Endothelial cell (in vitro differentiated cells): ENCODE results near the gene TMC5. TPM values are rescaled to one million over a fixed set of nuclear protein-coding genes. Genes with fewer than 3 reads are reported as not detected.

Source experiments
- DNase-seq: peaks from one replicate; pipeline ENCODE4 v3.0.0; 2021; ENCODE audit warnings: low spot score
- H3K27ac Mint-ChIP-seq: one replicate; pipeline ENCODE4 v1.8.0; 2021; ENCODE audit warnings: mixed read lengths, inconsistent platforms; ENCODE audit not compliant: unreplicated experiment
- H3K27me3 Mint-ChIP-seq: one replicate; pipeline ENCODE4 v1.8.0; 2021; ENCODE audit warnings: mild to moderate bottlenecking, moderate library complexity, mixed read lengths, inconsistent platforms; ENCODE audit not compliant: unreplicated experiment
- H3K36me3 Mint-ChIP-seq: one replicate; pipeline ENCODE4 v1.8.0; 2021; ENCODE audit warnings: mild to moderate bottlenecking, low read depth, mixed read lengths, inconsistent platforms; ENCODE audit not compliant: unreplicated experiment
- H3K4me1 Mint-ChIP-seq: one replicate; pipeline ENCODE4 v1.8.0; 2021; ENCODE audit warnings: mild to moderate bottlenecking, mixed read lengths, inconsistent platforms; ENCODE audit not compliant: unreplicated experiment
- H3K4me3 Mint-ChIP-seq: one replicate; pipeline ENCODE4 v1.8.0; 2021; ENCODE audit warnings: mild to moderate bottlenecking, mixed read lengths, inconsistent platforms; ENCODE audit not compliant: unreplicated experiment
- H3K9me3 Mint-ChIP-seq: one replicate; pipeline ENCODE4 v1.8.0; 2021; ENCODE audit warnings: mixed read lengths, inconsistent platforms; ENCODE audit not compliant: unreplicated experiment
- total RNA-seq: library from RNA; stranded (reverse); fragmentation: NEBNext Ultra II Directional; extraction: Animal tissue kit (Norgen Biotek cat#: 25700); gene quantifications from one replicate; pipeline ENCODE4 v1.2.1, GENCODE V29; 2021; ENCODE audit not compliant: unreplicated experiment
- TF ChIP-seq, protein P1 (sequence below): fragments of 200-600 bp; sonication (generic); IDR thresholded peaks from one replicate; pipeline ENCODE4 v1.5.0; 2021; ENCODE audit warnings: antibody characterized with exemption; ENCODE audit not compliant: unreplicated experiment

The TMC5 gene
- total RNA-seq, 1 donor from 2014 or later: 0.69 TPM

DNA sequence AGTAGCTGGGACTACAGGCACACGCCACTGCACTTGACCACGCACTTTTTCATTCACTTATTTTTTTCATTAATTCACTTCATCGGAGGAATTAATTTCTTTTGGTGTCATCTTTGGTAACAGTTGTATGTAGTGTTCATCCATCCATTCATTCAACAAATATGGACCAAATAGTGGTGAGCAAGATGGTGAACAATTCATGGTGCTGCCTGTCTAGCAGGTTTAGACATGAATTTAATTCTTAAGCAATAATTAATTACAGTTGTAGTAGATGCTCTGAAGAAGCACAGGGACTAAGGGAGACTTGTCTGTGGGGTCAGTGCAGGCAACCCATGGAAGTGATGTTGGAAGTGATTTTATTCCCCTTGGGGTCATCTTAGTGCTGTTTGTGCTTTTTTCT, 81.8 kb downstream of the TMC5 start:
- Mint-ChIP-seq H3K4me1 (no peaks in the 10 kb centered on the region), H3K27ac (no peak overlapping the region), H3K9me3 (no peaks in the 10 kb centered on the region), H3K27me3 (peaks cover 1% of the 10 kb centered on the region), H3K4me3 (no peak overlapping the region), H3K36me3 (peaks cover 15% of the 10 kb centered on the region)
- DNase-seq: no peak
- TF ChIP-seq, protein P1, sequence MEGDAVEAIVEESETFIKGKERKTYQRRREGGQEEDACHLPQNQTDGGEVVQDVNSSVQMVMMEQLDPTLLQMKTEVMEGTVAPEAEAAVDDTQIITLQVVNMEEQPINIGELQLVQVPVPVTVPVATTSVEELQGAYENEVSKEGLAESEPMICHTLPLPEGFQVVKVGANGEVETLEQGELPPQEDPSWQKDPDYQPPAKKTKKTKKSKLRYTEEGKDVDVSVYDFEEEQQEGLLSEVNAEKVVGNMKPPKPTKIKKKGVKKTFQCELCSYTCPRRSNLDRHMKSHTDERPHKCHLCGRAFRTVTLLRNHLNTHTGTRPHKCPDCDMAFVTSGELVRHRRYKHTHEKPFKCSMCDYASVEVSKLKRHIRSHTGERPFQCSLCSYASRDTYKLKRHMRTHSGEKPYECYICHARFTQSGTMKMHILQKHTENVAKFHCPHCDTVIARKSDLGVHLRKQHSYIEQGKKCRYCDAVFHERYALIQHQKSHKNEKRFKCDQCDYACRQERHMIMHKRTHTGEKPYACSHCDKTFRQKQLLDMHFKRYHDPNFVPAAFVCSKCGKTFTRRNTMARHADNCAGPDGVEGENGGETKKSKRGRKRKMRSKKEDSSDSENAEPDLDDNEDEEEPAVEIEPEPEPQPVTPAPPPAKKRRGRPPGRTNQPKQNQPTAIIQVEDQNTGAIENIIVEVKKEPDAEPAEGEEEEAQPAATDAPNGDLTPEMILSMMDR: no peak

DNA sequence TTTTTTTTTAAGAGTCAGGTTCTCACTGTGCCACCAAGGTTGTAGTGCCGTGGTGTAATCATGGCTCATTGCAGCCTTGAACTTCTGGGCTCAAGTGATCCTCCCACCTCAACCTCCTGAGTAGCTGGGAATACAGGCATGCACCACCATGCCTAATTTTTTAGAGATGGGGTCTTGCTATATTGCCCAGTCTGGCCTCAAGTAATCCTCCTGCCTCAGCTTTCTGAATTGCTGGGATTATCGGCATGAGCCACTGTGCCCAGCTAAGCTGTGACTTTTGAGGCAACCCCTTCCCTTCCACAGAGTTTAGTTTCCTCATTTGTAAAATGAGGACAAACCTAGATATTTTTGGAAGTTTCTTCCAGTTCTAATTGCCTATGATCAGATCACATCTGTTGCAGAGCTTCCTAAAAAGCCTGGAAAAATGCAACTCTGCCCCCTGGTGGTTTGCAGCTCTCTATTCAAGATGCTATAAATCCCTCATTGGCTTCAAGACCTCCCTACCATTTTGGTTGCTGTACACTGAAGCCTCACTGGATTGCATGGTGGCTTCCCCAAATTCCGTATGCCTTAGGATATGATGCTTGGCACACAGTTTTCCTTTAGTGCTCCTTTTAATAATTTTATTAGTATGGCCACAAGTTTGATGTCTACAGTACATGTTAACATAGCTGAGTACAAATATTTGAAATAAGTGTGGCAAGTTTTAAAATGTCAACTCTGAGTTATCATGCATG, 84.9 kb downstream of the TMC5 start:
- no peak overlapping the region for H3K27ac Mint-ChIP-seq
- H3K4me3 Mint-ChIP-seq: no peak overlapping the region

DNA sequence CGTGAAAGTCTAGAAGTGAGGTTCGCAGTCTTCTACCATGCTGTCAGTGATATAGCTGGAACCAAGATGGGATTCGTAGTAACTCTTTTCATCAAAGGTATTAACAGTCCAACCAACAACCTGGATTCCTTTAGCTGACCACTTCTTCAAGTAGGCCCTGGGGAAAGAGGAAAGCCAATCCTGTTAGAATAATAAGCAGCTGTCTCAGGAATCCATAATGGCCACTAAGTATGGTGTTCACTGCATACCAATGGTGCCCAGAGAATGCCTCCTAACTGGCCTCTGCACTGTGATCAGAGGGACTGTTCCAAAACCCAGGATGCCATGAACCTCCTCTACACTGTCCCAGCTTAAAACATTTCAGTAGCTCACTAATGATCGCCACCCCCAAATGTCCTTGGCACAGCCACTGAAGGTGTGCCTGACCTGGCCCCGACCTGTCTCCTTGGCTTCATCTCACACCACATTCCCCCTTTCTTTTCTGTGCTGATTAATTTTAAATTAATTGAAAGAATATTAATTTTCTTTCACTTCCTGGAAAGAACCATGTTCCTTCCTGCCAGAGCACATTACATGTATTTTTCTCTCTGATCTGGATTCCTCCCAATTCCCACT, 85.9 kb downstream of the TMC5 start:
- no peak overlapping the region for H3K27ac Mint-ChIP-seq
- no peak for DNase-seq
- H3K27me3 Mint-ChIP-seq: no peaks in the 10 kb centered on the region
- TF ChIP-seq, protein P1: no peak
- H3K4me1 Mint-ChIP-seq: no peaks in the 10 kb centered on the region
- no peaks in the 10 kb centered on the region for H3K9me3 Mint-ChIP-seq
- H3K4me3 Mint-ChIP-seq: no peak overlapping the region
- peaks cover 18% of the 10 kb centered on the region for H3K36me3 Mint-ChIP-seq

More for the DNA sequence above, 84.9 kb downstream of the TMC5 start:
- TF ChIP-seq, protein P1: peak; percentile 86
- DNase-seq: peak; percentile 81
- H3K9me3 Mint-ChIP-seq: no peaks in the 10 kb centered on the region
- H3K36me3 Mint-ChIP-seq: peaks cover 18% of the 10 kb centered on the region
- H3K4me1 Mint-ChIP-seq: no peaks in the 10 kb centered on the region
- H3K27me3 Mint-ChIP-seq: no peaks in the 10 kb centered on the region

DNA sequence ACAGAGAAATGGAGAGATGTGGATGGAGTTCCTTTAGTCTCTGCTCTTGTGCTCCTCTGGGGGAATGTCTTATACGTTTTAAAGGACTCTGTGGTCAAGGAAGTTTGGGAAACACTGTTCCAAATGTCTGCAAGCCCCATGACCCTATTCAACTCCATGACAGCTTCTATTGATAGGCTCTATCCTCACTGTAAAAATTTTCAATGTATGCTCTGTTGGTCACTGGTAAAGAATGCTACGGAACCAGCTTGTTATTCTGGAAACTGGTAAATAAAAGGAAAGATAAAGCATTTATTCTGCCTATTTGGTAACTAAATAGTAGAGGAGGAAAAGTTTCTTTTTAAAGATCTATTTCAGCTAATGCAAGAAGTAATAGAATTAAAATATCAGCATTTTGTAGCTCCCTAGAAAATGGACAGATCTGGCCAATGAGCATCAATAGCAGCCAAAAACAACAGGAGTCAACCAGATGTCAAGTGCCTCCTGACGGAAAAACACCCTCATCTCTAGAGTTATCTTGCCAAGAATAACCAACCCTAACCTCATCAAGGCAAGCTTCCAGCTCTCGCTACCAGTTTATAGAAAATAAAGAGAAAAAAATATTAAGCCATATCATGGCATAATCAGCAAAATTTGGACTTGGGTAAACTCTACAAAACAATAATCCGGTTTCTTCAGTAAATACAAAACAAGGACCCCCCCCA, 88.1 kb downstream of the TMC5 start:
- H3K4me3 Mint-ChIP-seq: no peak overlapping the region
- H3K9me3 Mint-ChIP-seq: no peaks in the 10 kb centered on the region
- TF ChIP-seq, protein P1: no peak
- DNase-seq: no peak
- H3K36me3 Mint-ChIP-seq: peaks cover 18% of the 10 kb centered on the region
- H3K27me3 Mint-ChIP-seq: no peaks in the 10 kb centered on the region
- H3K4me1 Mint-ChIP-seq: no peaks in the 10 kb centered on the region
- H3K27ac Mint-ChIP-seq: no peak overlapping the region

DNA sequence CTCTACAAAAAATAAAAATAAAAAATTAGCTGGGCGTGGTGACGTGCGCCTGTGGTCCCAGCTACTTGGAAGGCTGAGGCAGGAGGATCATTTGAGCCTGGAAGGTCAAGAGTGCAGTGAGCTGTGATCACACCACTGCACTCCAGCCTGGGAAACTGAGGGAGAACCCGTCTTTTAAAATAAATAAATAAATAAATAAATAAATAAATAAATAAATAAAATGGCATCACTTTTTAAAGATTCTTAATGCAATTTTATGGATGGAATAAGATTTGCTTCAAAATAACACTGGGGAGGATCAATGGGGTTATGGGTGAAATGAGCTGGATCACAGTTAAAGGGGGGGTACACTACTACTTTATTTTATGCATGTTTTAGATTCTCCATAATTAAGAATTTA, 89.3 kb downstream of the TMC5 start:
- no peak overlapping the region for H3K4me3 Mint-ChIP-seq
- H3K36me3 Mint-ChIP-seq: peaks cover 12% of the 10 kb centered on the region
- no peaks in the 10 kb centered on the region for H3K9me3 Mint-ChIP-seq
- TF ChIP-seq, protein P1: no peak
- H3K4me1 Mint-ChIP-seq: no peaks in the 10 kb centered on the region
- DNase-seq: no peak
- H3K27ac Mint-ChIP-seq: no peak overlapping the region
- H3K27me3 Mint-ChIP-seq: no peaks in the 10 kb centered on the region
